Esophagus muscularis mucosa (tissue), 4 donors: Measurements from ENCODE around the gene ATRX. TPM values are rescaled to one million over a fixed set of nuclear protein-coding genes. Genes with fewer than 3 reads are reported as not detected.
"Not testable (repeated sequence)": the region's sequence is repeated elsewhere in the genome, so short reads cannot be mapped to it uniquely, and the experiment has no call there.

ENCODE experiments used
- DNase-seq: peaks from one replicate; pipeline ENCODE4 v3.0.0-alpha.2; 2017; ENCODE audit errors: extremely low spot score
- H3K27ac ChIP-seq, 4 donors: fragments of 200-600 bp; sonication (generic); replicated peaks in 1 of 4; 1 replicate in 3 of 4; 2 replicates in 1 of 4; pipeline ENCODE4 v1.5.1; 2016 to 2019; ENCODE audit warnings: mild to moderate bottlenecking in 1 of 4
- H3K27me3 ChIP-seq, 4 donors: fragments of 200-600 bp; sonication (generic); one replicate each; pipeline versions ENCODE4 v1.5.1 to v1.6.0; 2016 to 2019
- H3K36me3 ChIP-seq, 4 donors: fragments of 200-600 bp; sonication (generic); one replicate each; pipeline ENCODE4 v1.5.1; 2016 to 2019
- H3K4me1 ChIP-seq, 4 donors: fragments of 200-600 bp; sonication (generic); one replicate each; pipeline ENCODE4 v1.5.1; 2016 to 2019
- H3K4me3 ChIP-seq, 4 donors: fragments of 200-600 bp; sonication (generic); 1 replicate in 2 of 4; 2 replicates in 2 of 4; pipeline ENCODE4 v1.5.1; 2016 to 2019; ENCODE audit warnings: mild to moderate bottlenecking in 4 of 4, moderate library complexity in 1 of 4
- H3K9me3 ChIP-seq, 4 donors: fragments of 200-600 bp; sonication (generic); 1 replicate in 3 of 4; 2 replicates in 1 of 4; pipeline ENCODE4 v1.5.1; 2016 to 2019
- CTCF ChIP-seq, 3 experiments: fragments of 200-600 bp in 2 of 3; fragments of 450-650 bp in 1 of 3; sonication (generic) in 2 of 3; IDR thresholded peaks; one replicate each; pipeline ENCODE4 v1.5.1; 2017 to 2019; ENCODE audit warnings: antibody characterized with exemption in 3 of 3, mild to moderate bottlenecking in 2 of 3, moderate library complexity in 1 of 3
- EP300 ChIP-seq: sonication (generic); formaldehyde crosslinking; IDR thresholded peaks from one replicate; pipeline ENCODE4 v1.6.1; 2017; ENCODE audit warnings: antibody characterized with exemption
- POLR2A ChIP-seq: fragments of 450-650 bp; IDR thresholded peaks from one replicate; pipeline ENCODE4 v1.6.1; 2017; ENCODE audit warnings: antibody characterized with exemption, moderate library complexity, mild to moderate bottlenecking, low read depth
- POLR2AphosphoS5 ChIP-seq, 2 donors: sonication (generic); formaldehyde crosslinking; IDR thresholded peaks; one replicate each; pipeline ENCODE4 v1.6.1; 2017; ENCODE audit warnings: antibody characterized with exemption in 2 of 2
- WGBS: methylation state at CpG from one replicate; pipeline ENCODE4 v1.1.5; 2018; 5-methylcytosine and 5-hydroxymethylcytosine counted together
- intact Hi-C: fragments of 100-400 bp; cut with DNase I; formaldehyde crosslinking; loops from one replicate; pipeline ENCODE4 v1.15.1; 2023
- total RNA-seq, 4 donors: library from RNA; depleted of rRNA; stranded (reverse); fragments of >200 nt; gene quantifications; one replicate each; pipeline versions ENCODE4 v1.1.0 to v1.2.1, GENCODE V29; 2016

Gene ATRX
- total RNA-seq, 4 donors from 2014 or later = 71.1 to 105 (median 95.8) TPM

GRCh38 chrX:77519765-77520164 is 266.3 kb downstream of the ATRX start:
- Histone ChIP-seq H3K9me3 (peaks cover 0 to 3% (median 0%) of the 10 kb centered on the region in 4 donors), H3K27me3 (no peaks in the 10 kb centered on the region), H3K27ac (no peak overlapping the region), H3K36me3 (peaks cover 0 to 36% (median 12%) of the 10 kb centered on the region in 4 donors), H3K4me1 (no peaks in the 10 kb centered on the region), H3K4me3 (no peak overlapping the region)
- no peak for TF ChIP-seq CTCF (IDR thresholded peaks at IDR 0.05)
- no peak for TF ChIP-seq POLR2A
- no peak for TF ChIP-seq POLR2AphosphoS5 (IDR thresholded peaks at IDR 0.05)
- no peak for TF ChIP-seq EP300
- intact Hi-C loops = no loop called here
- no peak for DNase-seq
- 70% methylated on average over 1 of the region's 1 CpG for WGBS

GRCh38 chrX:77514177-77514576 is 271.8 kb downstream of the ATRX start:
- TF ChIP-seq CTCF (IDR thresholded peaks at IDR 0.05) (no peak), POLR2AphosphoS5 (IDR thresholded peaks at IDR 0.05) (no peak), EP300 (no peak), POLR2A (no peak)
- Histone ChIP-seq H3K4me1 (no peaks in the 10 kb centered on the region), H3K36me3 (peaks cover 0 to 38% (median 18%) of the 10 kb centered on the region in 4 donors), H3K27me3 (no peaks in the 10 kb centered on the region), H3K4me3 (no peak overlapping the region), H3K9me3 (peaks cover 0 to 14% (median 0%) of the 10 kb centered on the region in 4 donors), H3K27ac (no peak overlapping the region)
- no peak for DNase-seq
- intact Hi-C loops = no loop called here
- WGBS = 67% methylated on average over 1 of the region's 1 CpG

GRCh38 chrX:77510007-77510406 is 276.0 kb downstream of the ATRX start:
- H3K4me3 ChIP-seq = no peak overlapping the region
- no peak for TF ChIP-seq EP300
- no peak for TF ChIP-seq POLR2A
- no peak for TF ChIP-seq CTCF (IDR thresholded peaks at IDR 0.05)
- no peak for TF ChIP-seq POLR2AphosphoS5 (IDR thresholded peaks at IDR 0.05)
- peaks cover 0 to 39% (median 18%) of the 10 kb centered on the region in 4 donors for H3K36me3 ChIP-seq
- H3K4me1 ChIP-seq = no peaks in the 10 kb centered on the region
- DNase-seq = no peak
- H3K9me3 ChIP-seq = peaks cover 0 to 12% (median 0%) of the 10 kb centered on the region in 4 donors
- no peaks in the 10 kb centered on the region for H3K27me3 ChIP-seq
- intact Hi-C loops = no loop called here
- 38% methylated on average over 1 of the region's 1 CpG for WGBS
- no peak overlapping the region for H3K27ac ChIP-seq

- peaks cover 0 to 16% (median 8%) of the 10 kb centered on the region in 4 donors for H3K36me3 ChIP-seq
- H3K4me1 ChIP-seq = no peaks in the 10 kb centered on the region
- no peak overlapping the region for H3K27ac ChIP-seq
- 70% methylated on average over 2 of the region's 2 CpGs for WGBS
- no peaks in the 10 kb centered on the region for H3K9me3 ChIP-seq
- no peak for TF ChIP-seq EP300
- TF ChIP-seq CTCF (IDR thresholded peaks at IDR 0.05) = no peak
- no peak for TF ChIP-seq POLR2A
- no peak for TF ChIP-seq POLR2AphosphoS5 (IDR thresholded peaks at IDR 0.05)
- no peaks in the 10 kb centered on the region for H3K27me3 ChIP-seq
- intact Hi-C loops = no loop called here
- no peak for DNase-seq
- no peak overlapping the region for H3K4me3 ChIP-seq
Measured at GRCh38 chrX:77505227-77505626, 280.8 kb downstream of the ATRX start.

- 38% methylated on average over 2 of the region's 2 CpGs for WGBS
- Histone ChIP-seq H3K9me3 (no peaks in the 10 kb centered on the region), H3K4me1 (no peaks in the 10 kb centered on the region), H3K27me3 (no peaks in the 10 kb centered on the region), H3K27ac (no peak overlapping the region), H3K36me3 (peaks cover 0 to under 1% (median 0%) of the 10 kb centered on the region in 4 donors), H3K4me3 (no peak overlapping the region)
- no peak for DNase-seq
- intact Hi-C loops = no loop called here
- TF ChIP-seq POLR2A (no peak), POLR2AphosphoS5 (IDR thresholded peaks at IDR 0.05) (no peak), EP300 (no peak), CTCF (IDR thresholded peaks at IDR 0.05) (no peak)
Measured at GRCh38 chrX:77502951-77503525, 283.0 kb downstream of the ATRX start.

DNA sequence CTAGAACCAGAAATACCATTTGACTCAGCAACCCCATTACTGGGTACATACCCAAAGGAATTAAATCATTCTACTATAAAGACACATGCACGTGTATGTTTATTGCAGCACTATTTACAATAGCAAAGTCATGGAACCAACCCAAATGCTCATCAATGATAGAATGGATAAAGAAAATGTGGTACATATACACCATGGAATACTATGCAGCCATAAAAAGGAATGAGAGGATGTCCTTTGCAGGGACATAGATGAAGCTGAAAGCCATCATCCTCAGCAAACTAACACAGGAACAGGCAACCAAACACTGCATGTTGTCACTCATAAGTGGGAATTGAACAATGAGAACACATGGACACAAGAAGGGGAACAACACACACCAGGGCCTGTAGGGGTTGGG is 285.9 kb downstream of the ATRX start:
- 84% methylated on average over 1 of the region's 1 CpG for whole genome bisulfite sequencing
- intact Hi-C loops, H3K36me3 ChIP-seq, H3K4me1 ChIP-seq, DNase-seq, H3K9me3 ChIP-seq, H3K27ac ChIP-seq, H3K4me3 ChIP-seq, H3K27me3 ChIP-seq: not testable (repeated sequence)
